ENCODE results near the gene NELL1.

Gene NELL1

DNA sequence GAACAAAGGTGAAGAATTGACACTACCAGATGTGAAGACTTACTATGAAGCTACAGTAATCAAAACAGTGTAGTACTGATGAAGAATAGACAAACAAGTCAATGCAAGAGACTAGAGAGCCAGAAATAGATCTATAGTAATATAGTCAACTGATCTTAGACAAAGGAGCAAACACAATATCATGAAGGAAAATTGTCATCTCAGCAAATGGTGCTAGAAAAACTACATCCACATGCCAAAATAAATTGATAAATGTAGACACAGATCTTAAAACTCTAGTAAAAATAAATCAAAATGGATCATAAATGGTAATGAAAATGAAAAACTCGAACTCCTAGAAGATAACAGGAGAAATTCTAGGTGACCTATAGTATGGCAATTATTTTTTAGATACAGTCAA lies 609.5 kb downstream of the NELL1 start:
- TF ChIP-seq TAF1 (IDR thresholded peaks at IDR 0.05; ENCODE audit: borderline replicate concordance, insufficient read depth, low read length) (no peak), FOXP2 (optimal IDR thresholded peaks at IDR 0.05; ENCODE audit: borderline replicate concordance, extremely low read depth, extremely low read length, insufficient read depth) (no peak), SIN3A (IDR thresholded peaks at IDR 0.05; ENCODE audit: borderline replicate concordance, insufficient read depth, low read length) (no peak), POLR2AphosphoS5 (IDR thresholded peaks at IDR 0.05; ENCODE audit: low read depth, low read length) (no peak), REST (IDR thresholded peaks at IDR 0.05; ENCODE audit: insufficient read depth in 1 of 2, low read depth in 2 of 2, low read length in 2 of 2) (no peak)

DNA sequence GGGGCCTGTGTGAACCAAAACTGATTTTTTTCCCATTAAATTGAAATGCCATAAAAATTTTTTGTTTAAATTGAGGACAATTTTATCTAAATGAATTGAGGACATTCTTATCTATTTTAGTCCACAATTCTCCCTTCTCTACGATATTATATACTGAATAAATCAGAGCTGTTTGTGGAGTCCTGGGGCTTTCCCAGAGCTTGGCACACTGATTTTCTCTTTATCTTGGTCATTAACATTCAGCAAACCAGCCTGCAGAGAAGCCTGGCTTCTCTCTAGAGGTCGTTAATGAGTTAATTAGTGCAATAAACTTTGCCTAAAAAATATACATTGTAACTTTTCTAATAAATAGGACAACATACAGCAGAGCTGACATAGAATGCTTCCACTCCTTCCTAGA lies 615.7 kb downstream of the NELL1 start:
- TF ChIP-seq POLR2AphosphoS5 (IDR thresholded peaks at IDR 0.05; ENCODE audit: low read depth, low read length): no peak
- TF ChIP-seq FOXP2 (optimal IDR thresholded peaks at IDR 0.05; ENCODE audit: borderline replicate concordance, extremely low read depth, extremely low read length, insufficient read depth): no peak
- no peak for TF ChIP-seq SIN3A (IDR thresholded peaks at IDR 0.05; ENCODE audit: borderline replicate concordance, insufficient read depth, low read length)
- no peak for TF ChIP-seq TAF1 (IDR thresholded peaks at IDR 0.05; ENCODE audit: borderline replicate concordance, insufficient read depth, low read length)
- no peak for TF ChIP-seq REST (IDR thresholded peaks at IDR 0.05; ENCODE audit: insufficient read depth in 1 of 2, low read depth in 2 of 2, low read length in 2 of 2)

- no peak for TF ChIP-seq REST (IDR thresholded peaks at IDR 0.05; ENCODE audit: insufficient read depth in 1 of 2, low read depth in 2 of 2, low read length in 2 of 2)
- TF ChIP-seq TAF1 (IDR thresholded peaks at IDR 0.05; ENCODE audit: borderline replicate concordance, insufficient read depth, low read length): no peak
- no peak for TF ChIP-seq SIN3A (IDR thresholded peaks at IDR 0.05; ENCODE audit: borderline replicate concordance, insufficient read depth, low read length)
- no peak for TF ChIP-seq FOXP2 (optimal IDR thresholded peaks at IDR 0.05; ENCODE audit: borderline replicate concordance, extremely low read depth, extremely low read length, insufficient read depth)
- no peak for TF ChIP-seq POLR2AphosphoS5 (IDR thresholded peaks at IDR 0.05; ENCODE audit: low read depth, low read length)
Measured at GRCh38 chr11:21289686-21290085, 620.3 kb downstream of the NELL1 start.

DNA sequence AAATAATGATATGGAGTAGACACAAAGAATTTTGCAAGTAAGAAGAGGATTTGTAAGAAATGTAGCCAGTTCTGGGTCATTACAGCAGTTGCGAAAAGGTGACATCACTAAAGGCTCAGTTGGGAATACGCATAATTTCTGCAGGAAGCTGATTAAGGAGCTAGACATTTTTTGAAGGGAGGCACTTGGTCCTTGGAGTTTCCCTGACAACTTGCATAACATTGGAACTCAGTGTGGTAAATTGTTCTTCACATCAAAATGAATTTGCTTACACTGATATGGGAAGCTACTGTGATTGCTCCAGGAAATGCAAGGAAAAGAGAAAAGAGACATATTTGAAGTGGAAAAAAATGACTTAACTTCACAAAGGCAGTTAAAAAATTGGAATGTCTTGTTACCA lies 626.1 kb downstream of the NELL1 start:
- TF ChIP-seq REST (IDR thresholded peaks at IDR 0.05; ENCODE audit: insufficient read depth in 1 of 2, low read depth in 2 of 2, low read length in 2 of 2): no peak
- TF ChIP-seq FOXP2 (optimal IDR thresholded peaks at IDR 0.05; ENCODE audit: borderline replicate concordance, extremely low read depth, extremely low read length, insufficient read depth): no peak
- TF ChIP-seq TAF1 (IDR thresholded peaks at IDR 0.05; ENCODE audit: borderline replicate concordance, insufficient read depth, low read length): no peak
- no peak for TF ChIP-seq SIN3A (IDR thresholded peaks at IDR 0.05; ENCODE audit: borderline replicate concordance, insufficient read depth, low read length)
- no peak for TF ChIP-seq POLR2AphosphoS5 (IDR thresholded peaks at IDR 0.05; ENCODE audit: low read depth, low read length)

GRCh38 chr11:21301981-21302380 lies 632.6 kb downstream of the NELL1 start:
- TF ChIP-seq POLR2AphosphoS5 (IDR thresholded peaks at IDR 0.05; ENCODE audit: low read depth, low read length) (no peak), TAF1 (IDR thresholded peaks at IDR 0.05; ENCODE audit: borderline replicate concordance, insufficient read depth, low read length) (no peak), FOXP2 (optimal IDR thresholded peaks at IDR 0.05; ENCODE audit: borderline replicate concordance, extremely low read depth, extremely low read length, insufficient read depth) (no peak), SIN3A (IDR thresholded peaks at IDR 0.05; ENCODE audit: borderline replicate concordance, insufficient read depth, low read length) (no peak), REST (IDR thresholded peaks at IDR 0.05; ENCODE audit: insufficient read depth in 1 of 2, low read depth in 2 of 2, low read length in 2 of 2) (no peak)
